Measurements from ENCODE around the gene FBXL12. TPM values are rescaled to one million over a fixed set of nuclear protein-coding genes. Genes with fewer than 3 reads are reported as not detected.

The FBXL12 gene, protein sequence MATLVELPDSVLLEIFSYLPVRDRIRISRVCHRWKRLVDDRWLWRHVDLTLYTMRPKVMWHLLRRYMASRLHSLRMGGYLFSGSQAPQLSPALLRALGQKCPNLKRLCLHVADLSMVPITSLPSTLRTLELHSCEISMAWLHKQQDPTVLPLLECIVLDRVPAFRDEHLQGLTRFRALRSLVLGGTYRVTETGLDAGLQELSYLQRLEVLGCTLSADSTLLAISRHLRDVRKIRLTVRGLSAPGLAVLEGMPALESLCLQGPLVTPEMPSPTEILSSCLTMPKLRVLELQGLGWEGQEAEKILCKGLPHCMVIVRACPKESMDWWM
- total RNA-seq (34.8 TPM), polyA plus RNA-seq (10 to 100 TPM in 1 of 4 donors, 1 to 10 TPM in 3; 7.8 to 15.9 (median 9.5) TPM)

GRCh38 chr19:9818734-9819595 is at the start of gene FBXL12:
TSS of gene FBXL12 (minus strand) at chr19:9819079. CDS start at chr19:9818813, 266 bp downstream.
- Mint-ChIP-seq H3K27ac (peak within 1 kb of the TSS; percentile 93 to 95 (median 95)), H3K9me3 (peaks cover 0 to 2% (median 0%) of the 10 kb centered on the region in 7 donors), H3K27me3 (no peaks in the 10 kb centered on the region), H3K36me3 (peaks cover 19% of the 10 kb centered on the region), H3K4me1 (peaks cover 10 to 45% (median 20%) of the 10 kb centered on the region in 4 donors), H3K4me3 (peak within 1 kb of the TSS; percentile 91 to 95 (median 93))
- H3K4me1 ChIP-seq (ENCODE audit: control insufficient read depth, insufficient read depth, low read length, poor library complexity, severe bottlenecking) = peaks cover 16% of the 10 kb centered on the region
- DNase-seq (peak; percentile 99 to 100 (median 100)), ATAC-seq (ENCODE audit: low read depth in 2 of 2) (peak; percentile 90 to 93)
- H3K36me3 ChIP-seq (ENCODE audit: control insufficient read depth, insufficient read depth, low read length) = no peaks in the 10 kb centered on the region
- H3K27ac ChIP-seq (ENCODE audit: insufficient read depth, low read length, poor library complexity, severe bottlenecking) = peak within 1 kb of the TSS; percentile 99
- H3K4me3 ChIP-seq (ENCODE audit: low read depth, low read length) = peak within 1 kb of the TSS; percentile 67
- H3K9me3 ChIP-seq (ENCODE audit: control insufficient read depth in 2 of 2, low read length in 2 of 2) = no peaks in the 10 kb centered on the region
- no peaks in the 10 kb centered on the region for H3K27me3 ChIP-seq (ENCODE audit: control insufficient read depth, insufficient read depth, low read length)

- H3K9me3 Mint-ChIP-seq = no peaks in the 10 kb centered on the region
- Histone ChIP-seq H3K27me3 (ENCODE audit: control insufficient read depth, insufficient read depth, low read length) (no peaks in the 10 kb centered on the region), H3K27ac (ENCODE audit: insufficient read depth, low read length, poor library complexity, severe bottlenecking) (no peak overlapping the region), H3K9me3 (ENCODE audit: control insufficient read depth in 2 of 2, low read length in 2 of 2) (no peaks in the 10 kb centered on the region), H3K36me3 (ENCODE audit: control insufficient read depth, insufficient read depth, low read length) (no peaks in the 10 kb centered on the region), H3K4me1 (ENCODE audit: control insufficient read depth, insufficient read depth, low read length, poor library complexity, severe bottlenecking) (peaks cover 54% of the 10 kb centered on the region), H3K4me3 (ENCODE audit: low read depth, low read length) (peak overlapping the region; percentile 48)
- H3K27ac Mint-ChIP-seq = peak overlapping the region; percentile 75 to 88 (median 79)
- peak in 2 of 3 donors; percentile 68 to 81 for DNase-seq
- H3K27me3 Mint-ChIP-seq = no peaks in the 10 kb centered on the region
- H3K4me1 Mint-ChIP-seq = peaks cover 10 to 59% (median 30%) of the 10 kb centered on the region in 4 donors
- ATAC-seq (ENCODE audit: low read depth in 2 of 2) = peak; percentile 84 to 92
- H3K4me3 Mint-ChIP-seq = peak overlapping the region; percentile 58 to 91 (median 72)
- no peaks in the 10 kb centered on the region for H3K36me3 Mint-ChIP-seq
Measured at GRCh38 chr19:9865732-9866501, 47.0 kb upstream of the FBXL12 start.

- no peaks in the 10 kb centered on the region for H3K36me3 Mint-ChIP-seq
- no peaks in the 10 kb centered on the region for H3K9me3 Mint-ChIP-seq
- Histone ChIP-seq H3K4me1 (ENCODE audit: control insufficient read depth, insufficient read depth, low read length, poor library complexity, severe bottlenecking) (peaks cover 70% of the 10 kb centered on the region), H3K4me3 (ENCODE audit: low read depth, low read length) (no peak overlapping the region), H3K9me3 (ENCODE audit: control insufficient read depth in 2 of 2, low read length in 2 of 2) (no peaks in the 10 kb centered on the region), H3K27me3 (ENCODE audit: control insufficient read depth, insufficient read depth, low read length) (no peaks in the 10 kb centered on the region), H3K36me3 (ENCODE audit: control insufficient read depth, insufficient read depth, low read length) (no peaks in the 10 kb centered on the region), H3K27ac (ENCODE audit: insufficient read depth, low read length, poor library complexity, severe bottlenecking) (no peak overlapping the region)
- peaks cover 13 to 81% (median 43%) of the 10 kb centered on the region in 4 donors for H3K4me1 Mint-ChIP-seq
- ATAC-seq (ENCODE audit: low read depth in 2 of 2) (peak in 1 of 2 donors; percentile 27), DNase-seq (peak in 1 of 3 donors; percentile 26)
- peak overlapping the region in 3 of 4 donors; percentile 25 to 86 (median 29) for H3K4me3 Mint-ChIP-seq
- no peaks in the 10 kb centered on the region for H3K27me3 Mint-ChIP-seq
- H3K27ac Mint-ChIP-seq = peak overlapping the region; percentile 91 to 97 (median 96)
Measured at GRCh38 chr19:9863759-9864158, 44.9 kb upstream of the FBXL12 start.

GRCh38 chr19:9862938-9863337 is 44.1 kb upstream of the FBXL12 start:
- peaks cover 20 to 89% (median 50%) of the 10 kb centered on the region in 4 donors for H3K4me1 Mint-ChIP-seq

GRCh38 chr19:9861503-9861902 is 42.6 kb upstream of the FBXL12 start:
- no peak for ATAC-seq (ENCODE audit: low read depth in 2 of 2)
- Histone ChIP-seq H3K27ac (ENCODE audit: insufficient read depth, low read length, poor library complexity, severe bottlenecking) (no peak overlapping the region), H3K36me3 (ENCODE audit: control insufficient read depth, insufficient read depth, low read length) (no peaks in the 10 kb centered on the region), H3K9me3 (ENCODE audit: control insufficient read depth in 2 of 2, low read length in 2 of 2) (no peaks in the 10 kb centered on the region), H3K27me3 (ENCODE audit: control insufficient read depth, insufficient read depth, low read length) (no peaks in the 10 kb centered on the region), H3K4me1 (ENCODE audit: control insufficient read depth, insufficient read depth, low read length, poor library complexity, severe bottlenecking) (peaks cover 88% of the 10 kb centered on the region), H3K4me3 (ENCODE audit: low read depth, low read length) (no peak overlapping the region)
- Mint-ChIP-seq H3K4me1 (peaks cover 23 to 95% (median 59%) of the 10 kb centered on the region in 4 donors), H3K27me3 (no peaks in the 10 kb centered on the region), H3K27ac (peak overlapping the region; percentile 84 to 96 (median 91)), H3K4me3 (peak overlapping the region in 2 of 4 donors; percentile 25 to 60), H3K36me3 (peaks cover 9% of the 10 kb centered on the region), H3K9me3 (peaks cover 0 to 2% (median 0%) of the 10 kb centered on the region in 7 donors)
- no peak for DNase-seq

More at GRCh38 chr19:9862938-9863337, 44.1 kb upstream of the FBXL12 start:
- ATAC-seq (ENCODE audit: low read depth in 2 of 2) (no peak), DNase-seq (peak in 2 of 3 donors; percentile 32 to 75)
- Histone ChIP-seq H3K36me3 (ENCODE audit: control insufficient read depth, insufficient read depth, low read length) (no peaks in the 10 kb centered on the region), H3K9me3 (ENCODE audit: control insufficient read depth in 2 of 2, low read length in 2 of 2) (no peaks in the 10 kb centered on the region), H3K27me3 (ENCODE audit: control insufficient read depth, insufficient read depth, low read length) (no peaks in the 10 kb centered on the region), H3K4me1 (ENCODE audit: control insufficient read depth, insufficient read depth, low read length, poor library complexity, severe bottlenecking) (peaks cover 78% of the 10 kb centered on the region), H3K27ac (ENCODE audit: insufficient read depth, low read length, poor library complexity, severe bottlenecking) (peak overlapping the region; percentile 43), H3K4me3 (ENCODE audit: low read depth, low read length) (no peak overlapping the region)
- Mint-ChIP-seq H3K9me3 (peaks cover 0 to under 1% (median 0%) of the 10 kb centered on the region in 7 donors), H3K4me3 (peak overlapping the region; percentile 25 to 86 (median 70)), H3K36me3 (peaks cover 4% of the 10 kb centered on the region), H3K27me3 (no peaks in the 10 kb centered on the region), H3K27ac (peak overlapping the region; percentile 91 to 97 (median 96))

- H3K27ac Mint-ChIP-seq = peak overlapping the region in 2 of 3 donors; percentile 36 to 95
- no peak overlapping the region for H3K4me3 ChIP-seq (ENCODE audit: low read depth, low read length)
- peak overlapping the region in 2 of 4 donors; percentile 19 to 21 for H3K4me3 Mint-ChIP-seq
Measured at GRCh38 chr19:9860407-9860806, 41.5 kb upstream of the FBXL12 start.

DNA sequence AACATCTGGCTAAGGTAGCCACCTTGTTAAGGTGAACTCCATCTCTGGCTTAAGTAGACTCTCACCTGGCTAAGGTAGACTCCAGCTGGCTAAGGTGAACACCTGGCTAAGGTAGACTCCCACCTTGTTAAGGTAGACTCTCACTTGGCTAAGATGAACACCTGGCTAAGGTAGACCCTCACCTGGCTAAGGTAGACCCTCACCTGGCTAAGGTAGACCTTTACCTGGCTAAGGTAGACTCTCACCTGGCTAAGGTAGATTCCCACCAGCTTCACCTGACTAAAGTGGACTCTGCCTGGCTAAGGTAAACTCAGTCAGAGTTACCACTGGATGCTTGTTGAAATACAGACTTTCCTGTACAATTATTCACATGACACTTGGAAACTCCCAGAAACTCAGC is 39.9 kb upstream of the FBXL12 start:
- Mint-ChIP-seq H3K27me3 (no peaks in the 10 kb centered on the region), H3K4me3 (peak overlapping the region; percentile 84 to 99 (median 98))

More at GRCh38 chr19:9860407-9860806, 41.5 kb upstream of the FBXL12 start:
- H3K9me3 ChIP-seq (ENCODE audit: control insufficient read depth in 2 of 2, low read length in 2 of 2) = no peaks in the 10 kb centered on the region
- H3K4me1 Mint-ChIP-seq = peaks cover 17 to 96% (median 54%) of the 10 kb centered on the region in 4 donors
- H3K27me3 ChIP-seq (ENCODE audit: control insufficient read depth, insufficient read depth, low read length) = no peaks in the 10 kb centered on the region
- no peak for DNase-seq
- H3K36me3 ChIP-seq (ENCODE audit: control insufficient read depth, insufficient read depth, low read length) = no peaks in the 10 kb centered on the region
- H3K36me3 Mint-ChIP-seq = peaks cover 9% of the 10 kb centered on the region
- peaks cover 0 to 2% (median 0%) of the 10 kb centered on the region in 7 donors for H3K9me3 Mint-ChIP-seq
- H3K27me3 Mint-ChIP-seq = no peaks in the 10 kb centered on the region
- peaks cover 86% of the 10 kb centered on the region for H3K4me1 ChIP-seq (ENCODE audit: control insufficient read depth, insufficient read depth, low read length, poor library complexity, severe bottlenecking)
- no peak for ATAC-seq (ENCODE audit: low read depth in 2 of 2)
- H3K27ac ChIP-seq (ENCODE audit: insufficient read depth, low read length, poor library complexity, severe bottlenecking) = no peak overlapping the region

More for the DNA sequence above, 39.9 kb upstream of the FBXL12 start:
- Histone ChIP-seq H3K9me3 (ENCODE audit: control insufficient read depth in 2 of 2, low read length in 2 of 2) (no peaks in the 10 kb centered on the region), H3K27ac (ENCODE audit: insufficient read depth, low read length, poor library complexity, severe bottlenecking) (peak overlapping the region; percentile 71), H3K4me3 (ENCODE audit: low read depth, low read length) (peak overlapping the region; percentile 86), H3K4me1 (ENCODE audit: control insufficient read depth, insufficient read depth, low read length, poor library complexity, severe bottlenecking) (peaks cover 84% of the 10 kb centered on the region), H3K36me3 (ENCODE audit: control insufficient read depth, insufficient read depth, low read length) (peaks cover 4% of the 10 kb centered on the region), H3K27me3 (ENCODE audit: control insufficient read depth, insufficient read depth, low read length) (no peaks in the 10 kb centered on the region)
- H3K27ac Mint-ChIP-seq = peak overlapping the region; percentile 95 to 100 (median 98)
- peaks cover 13% of the 10 kb centered on the region for H3K36me3 Mint-ChIP-seq
- peaks cover 0 to 2% (median 0%) of the 10 kb centered on the region in 7 donors for H3K9me3 Mint-ChIP-seq
- DNase-seq (no peak), ATAC-seq (ENCODE audit: low read depth in 2 of 2) (no peak)
- peaks cover 16 to 94% (median 58%) of the 10 kb centered on the region in 4 donors for H3K4me1 Mint-ChIP-seq
